GM19463 (cell line): ENCODE results near the gene FBXL15.
A peak's percentile ranks its signal among the peaks of the same experiment; 100 is the strongest.

Experiments
- ATAC-seq: cut with Tn5 transposase; IDR thresholded peaks from one replicate; pipeline ENCODE4 v1.9.1; 2021; ENCODE audit warnings: mild to moderate bottlenecking, moderate library complexity; ENCODE audit not compliant: unreplicated experiment

The FBXL15 gene

DNA sequence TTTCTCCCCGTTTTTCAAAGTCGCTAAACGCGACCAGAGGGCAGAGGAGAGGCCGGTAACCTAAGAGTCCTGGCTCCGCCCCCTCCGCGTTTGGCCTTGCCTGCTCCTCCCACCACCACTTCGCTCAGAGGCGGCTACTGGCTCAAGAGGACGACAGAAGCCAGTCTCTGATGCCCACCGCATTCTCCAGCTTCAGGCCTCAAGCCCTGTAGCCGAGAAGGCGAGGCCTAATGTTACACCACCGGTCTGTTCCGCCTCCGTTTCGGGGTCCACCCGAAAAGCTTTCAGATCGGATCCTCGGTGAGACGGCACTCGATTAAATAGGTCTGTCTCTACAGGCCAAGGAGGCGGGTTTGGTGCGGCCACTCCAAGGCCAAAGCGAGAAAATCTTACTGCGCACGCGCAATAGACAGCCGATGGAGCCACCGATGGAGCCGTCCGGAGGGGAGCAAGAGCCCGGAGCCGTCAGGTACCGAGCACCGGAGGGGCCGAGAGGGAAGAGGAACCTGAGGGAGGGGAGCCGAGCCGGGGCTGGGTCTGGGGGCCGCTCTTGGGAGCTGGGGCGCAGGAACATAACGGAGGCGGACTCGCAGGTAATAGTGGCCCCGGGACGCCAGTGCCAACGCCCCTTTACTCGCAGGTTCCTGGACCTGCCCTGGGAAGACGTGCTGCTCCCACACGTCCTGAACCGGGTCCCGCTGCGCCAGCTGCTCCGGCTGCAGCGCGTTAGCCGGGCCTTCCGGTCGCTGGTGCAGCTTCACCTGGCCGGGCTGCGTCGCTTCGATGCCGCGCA lies at the start of gene FBXL15:
Gene FBXL15 (plus strand): TSS at position 123 of the 793 bp plus-strand sequence. CDS start 294 bp downstream, at position 417.
- peak; percentile 75 for ATAC-seq

DNA sequence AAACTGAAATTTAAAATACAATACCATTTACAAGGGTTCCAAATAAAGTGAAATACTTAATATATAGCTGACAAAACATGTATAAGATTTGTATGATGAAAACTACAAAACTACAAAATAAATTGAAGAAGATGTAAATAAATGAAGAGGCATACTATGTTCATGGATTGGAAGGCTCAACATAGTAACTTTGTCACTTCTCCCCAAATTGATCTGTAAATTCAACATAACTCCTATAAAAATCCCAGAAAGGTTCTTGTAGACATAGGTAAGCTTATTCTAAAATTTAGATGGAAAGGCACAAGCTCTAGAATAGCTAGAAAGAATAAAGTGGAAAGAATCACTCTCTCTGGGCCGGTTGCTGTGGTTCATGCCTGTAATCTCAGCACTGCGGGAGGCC lies 49.3 kb upstream of the FBXL15 start:
- no peak for ATAC-seq

DNA sequence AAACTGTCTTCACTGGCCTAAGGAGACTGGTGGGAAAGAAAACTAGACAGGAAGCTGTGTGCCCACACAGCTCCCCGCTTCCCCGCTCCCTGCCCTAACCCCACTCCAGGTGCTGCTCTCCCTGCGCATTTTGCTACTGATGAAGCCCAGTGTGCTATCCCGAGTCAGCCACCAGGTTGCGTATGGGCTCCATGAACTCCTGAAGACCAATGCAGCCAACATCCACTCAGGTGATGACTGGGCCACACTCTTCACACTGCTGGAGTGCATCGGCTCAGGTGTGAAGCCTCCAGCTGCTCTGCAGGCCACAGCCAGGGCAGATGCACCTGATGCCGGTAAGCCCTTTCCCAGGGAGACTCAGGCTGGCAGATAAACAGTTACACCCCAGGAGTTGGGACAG lies 45.4 kb upstream of the FBXL15 start:
- ATAC-seq = no peak

- no peak for ATAC-seq
Measured at GRCh38 chr10:102375867-102376266, 44.8 kb upstream of the FBXL15 start.

GRCh38 chr10:102376901-102377300 lies 43.7 kb upstream of the FBXL15 start:
- ATAC-seq = no peak

DNA sequence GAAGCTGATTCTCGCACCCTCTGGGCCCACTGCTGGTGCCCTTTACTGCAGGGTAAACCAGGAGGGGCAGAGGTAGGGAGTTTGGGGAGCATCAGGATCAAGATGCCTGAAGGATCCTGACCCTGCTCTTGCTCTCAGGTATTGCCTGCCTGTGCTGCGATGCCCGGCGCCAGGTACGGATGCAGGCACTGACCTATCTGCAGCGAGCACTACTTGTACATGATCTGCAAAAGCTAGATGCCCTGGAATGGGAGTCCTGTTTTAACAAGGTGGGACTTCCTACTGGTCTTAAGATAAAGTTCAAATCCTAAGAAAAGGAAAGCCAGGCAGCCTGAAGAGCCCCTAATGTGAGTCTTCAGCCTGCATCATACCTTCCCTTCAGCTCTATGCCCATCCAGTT lies 41.3 kb upstream of the FBXL15 start:
- ATAC-seq = no peak

DNA sequence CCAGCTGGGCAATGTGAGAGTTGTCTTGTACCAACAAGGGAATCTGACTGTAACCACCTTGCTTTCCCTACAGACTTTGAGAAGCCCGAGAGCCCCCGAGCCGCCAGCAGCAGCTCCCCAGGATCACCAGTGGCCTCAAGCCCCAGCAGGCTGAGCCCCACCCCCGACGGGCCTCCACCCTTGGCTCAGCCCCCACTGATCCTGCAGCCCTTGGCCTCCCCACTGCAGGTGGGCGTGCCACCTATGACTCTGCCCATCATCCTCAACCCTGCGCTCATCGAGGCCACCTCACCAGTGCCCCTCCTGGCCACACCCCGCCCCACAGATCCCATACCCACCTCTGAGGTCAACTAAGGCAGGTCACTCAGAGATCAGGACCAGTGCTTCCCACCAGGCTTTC lies 38.7 kb upstream of the FBXL15 start:
- ATAC-seq = no peak

DNA sequence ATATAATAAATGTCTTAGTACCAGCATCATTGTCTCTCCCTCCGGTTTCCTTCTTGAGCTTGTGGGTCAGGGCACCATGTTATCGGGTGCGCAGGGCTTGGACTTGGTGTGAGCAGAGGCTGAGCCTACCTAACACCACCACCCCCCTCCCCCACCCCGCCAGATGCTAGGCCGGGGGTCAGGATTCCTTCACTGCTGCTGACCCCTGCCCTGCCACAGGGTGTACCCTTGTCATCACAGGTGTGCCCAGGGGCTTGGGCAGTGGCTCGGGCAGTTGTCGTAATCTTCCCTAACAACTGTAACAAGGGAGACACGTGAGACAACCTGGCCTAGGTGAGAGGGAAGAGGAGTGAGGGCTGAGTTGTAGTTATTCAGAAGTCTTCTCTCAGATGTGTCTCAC lies 37.8 kb upstream of the FBXL15 start:
- no peak for ATAC-seq

GRCh38 chr10:102384053-102384452 lies 36.6 kb upstream of the FBXL15 start:
- no peak for ATAC-seq

GRCh38 chr10:102384606-102385429 lies 35.8 kb upstream of the FBXL15 start:
- no peak for ATAC-seq

- ATAC-seq = no peak
Measured at GRCh38 chr10:102389894-102390293, 30.7 kb upstream of the FBXL15 start.

- ATAC-seq = no peak
Measured at GRCh38 chr10:102392306-102392705, 28.3 kb upstream of the FBXL15 start.

GRCh38 chr10:102393411-102394078 lies 27.1 kb upstream of the FBXL15 start:
- ATAC-seq = no peak

DNA sequence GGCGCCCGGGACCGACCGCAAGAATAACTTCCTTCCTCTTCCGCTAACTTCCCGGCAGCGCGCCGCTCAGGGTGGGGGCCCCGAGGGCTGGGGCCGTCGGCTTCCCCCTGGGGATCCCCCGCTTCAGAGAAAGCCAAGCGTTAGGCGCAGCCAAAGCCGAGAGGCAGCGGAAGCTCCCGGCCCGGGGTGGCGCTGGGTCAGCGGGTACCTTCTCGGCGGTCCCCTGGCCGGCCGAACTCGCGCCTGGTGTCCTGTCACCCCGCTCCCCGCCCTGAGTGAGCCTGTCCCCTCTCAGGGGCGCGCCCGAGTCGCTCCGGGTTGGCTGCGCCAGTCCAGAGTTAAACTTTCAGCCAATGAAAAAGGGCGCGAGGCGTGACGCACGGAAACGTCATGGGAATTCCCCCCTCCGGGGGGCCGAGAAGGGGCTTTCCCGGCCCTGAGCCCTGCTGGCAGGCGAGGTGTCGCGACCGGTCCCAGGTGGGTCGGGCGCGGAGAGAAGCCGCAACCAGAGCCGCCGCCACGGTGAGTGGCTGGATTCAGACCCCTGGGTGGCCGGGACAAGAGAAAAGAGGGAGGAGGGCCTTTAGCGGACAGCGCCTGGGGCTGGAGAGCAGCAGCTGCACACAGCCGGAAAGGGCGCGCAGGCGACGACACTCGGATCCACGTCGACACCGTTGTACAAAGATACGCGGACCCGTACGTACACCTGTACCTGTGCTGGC lies 26.4 kb upstream of the FBXL15 start:
- ATAC-seq = peak; percentile 83

DNA sequence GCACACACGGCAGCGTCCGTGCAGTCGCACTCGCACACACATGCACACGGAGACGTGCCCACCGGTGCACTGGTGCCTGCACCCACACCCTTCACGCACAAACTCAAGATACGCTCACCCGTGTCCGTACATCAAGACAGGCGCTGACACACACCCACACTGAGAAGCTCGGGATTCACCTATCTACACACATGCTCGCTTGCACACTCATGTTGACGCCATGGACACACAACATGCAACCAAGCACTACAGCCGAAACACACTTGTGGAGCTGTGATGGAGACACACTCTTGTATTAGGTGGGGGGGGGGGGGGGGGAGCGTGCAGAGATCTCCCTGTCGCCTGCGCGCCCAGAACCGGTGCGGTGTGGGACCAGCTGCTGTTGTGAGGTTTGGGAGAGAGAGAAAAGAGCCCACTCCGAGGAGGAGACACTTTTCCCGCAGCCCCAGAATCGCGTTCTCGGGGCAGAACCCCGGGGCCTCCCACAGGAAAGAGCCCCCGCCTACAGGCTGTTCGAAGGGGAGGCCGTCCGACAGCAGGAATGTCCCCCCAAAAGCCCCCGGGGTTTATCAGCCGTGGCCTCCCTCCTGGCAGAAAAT lies 25.7 kb upstream of the FBXL15 start:
- ATAC-seq = peak; percentile 2

DNA sequence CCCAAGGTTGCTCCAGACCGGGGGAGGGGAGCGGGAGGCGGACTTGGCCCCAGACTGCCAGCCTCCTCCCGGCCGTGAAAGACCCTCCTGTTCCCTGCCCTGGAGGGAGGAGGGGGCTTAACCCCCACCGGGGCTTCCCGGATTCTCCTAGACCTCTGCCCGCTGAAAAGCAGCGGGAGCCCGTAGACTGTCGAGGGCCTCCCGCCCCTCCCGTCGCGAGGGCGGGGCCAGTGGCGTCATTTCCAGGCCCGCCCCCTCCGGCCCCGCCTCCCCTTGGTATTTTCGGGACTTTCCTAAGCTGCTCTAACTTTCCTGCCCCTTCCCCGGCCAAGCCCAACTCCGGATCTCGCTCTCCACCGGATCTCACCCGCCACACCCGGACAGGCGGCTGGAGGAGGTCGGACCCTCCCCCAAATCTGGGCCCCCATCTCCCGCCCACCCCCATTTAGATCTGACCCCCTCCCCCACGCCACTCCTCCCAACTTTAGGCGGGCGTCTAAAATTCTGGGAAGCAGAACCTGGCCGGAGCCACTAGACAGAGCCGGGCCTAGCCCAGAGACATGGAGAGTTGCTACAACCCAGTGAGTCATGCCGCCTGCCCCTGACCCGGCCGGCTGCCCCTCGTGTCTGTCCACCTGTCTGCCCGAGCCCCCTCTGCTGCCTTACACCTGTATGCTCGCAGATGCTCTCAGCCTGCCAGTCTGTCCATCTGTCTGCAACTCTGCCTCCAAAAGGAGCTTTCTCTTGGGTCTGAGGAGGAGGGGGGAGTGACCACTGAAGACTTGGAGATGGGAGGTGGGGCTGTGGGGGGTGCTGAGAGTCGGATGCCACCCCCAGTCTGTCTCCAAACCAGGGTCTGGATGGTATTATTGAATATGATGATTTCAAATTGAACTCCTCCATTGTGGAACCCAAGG lies 25.0 kb upstream of the FBXL15 start, which contains the start of gene NFKB2:
Gene NFKB2 (plus strand): TSS at position 306 of the 917 bp plus-strand sequence. CDS start 255 bp downstream, at position 561.
- peak; percentile 24 for ATAC-seq

DNA sequence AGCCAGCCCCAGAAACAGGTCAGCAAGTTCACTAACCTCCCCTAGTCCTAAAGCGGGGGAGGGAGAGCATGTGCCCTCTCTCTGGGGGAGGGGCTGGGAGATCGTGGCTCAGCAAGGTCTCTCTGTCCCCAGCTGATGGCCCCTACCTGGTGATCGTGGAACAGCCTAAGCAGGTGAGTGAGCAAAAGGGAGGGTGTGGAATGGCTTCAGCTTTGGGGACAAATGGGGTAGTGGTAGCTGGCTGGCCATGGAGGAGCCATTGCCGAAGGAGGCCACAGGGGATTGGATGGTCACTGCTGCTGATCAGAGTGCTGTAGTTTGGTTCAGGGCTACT lies 24.4 kb upstream of the FBXL15 start:
- no peak for ATAC-seq

- ATAC-seq = no peak
Measured at GRCh38 chr10:102396730-102397151, 23.9 kb upstream of the FBXL15 start.
